HCT116 (cell line): Measurements from ENCODE around the gene ZNF853. TPM values are rescaled to one million over a fixed set of nuclear protein-coding genes. Genes with fewer than 3 reads are reported as not detected.

Source experiments
- ATAC-seq: fragments of 200-7000 bp; cut with Tn5 transposase; 2 replicates; pipeline ENCODE4 v1.9.1; 2020; ENCODE audit warnings: mild to moderate bottlenecking, moderate library complexity
- BruUV-seq: library from RNA; stranded (reverse); fragments of 400-500 nt; replicated peaks from 2 replicates; lab custom pipeline; 2021; lab: Mats Ljungman, UMichigan
- CTCF ChIA-PET: fragments of 300-600 bp; sonication (Branson Sonifier 250); formaldehyde crosslinking; loops from one replicate; lab custom pipeline; 2021; ENCODE audit warnings: antibody characterized with exemption; lab: Charles Lee
- POLR2A ChIA-PET: fragments of 300-600, 350-600 bp; sonication (Branson Sonifier 250); formaldehyde crosslinking; loops from one replicate; lab custom pipeline; 2021; ENCODE audit warnings: antibody characterized with exemption; lab: Charles Lee
- RAD21 ChIA-PET, 2 experiments: fragments of 300-600 bp; sonication (Branson Sonifier 250); formaldehyde crosslinking; loops; one replicate each; lab custom pipeline; 2023; ENCODE audit warnings: low total read pairs in 2 of 2; ENCODE audit not compliant: uncharacterized antibody in 2 of 2, unreplicated experiment in 2 of 2, low non-redundant PET in 1 of 2; lab: Charles Lee
- DNase-seq: peaks from one replicate; pipeline ENCODE4 v3.0.0-alpha.2; 2010; ENCODE audit warnings: low read depth, low spot score
- H2AFZ ChIP-seq: fragments of 200-600 bp; shearing (Covaris generic), sonication (generic); 2 replicates; pipeline ENCODE4 v1.6.1; 2017; ENCODE audit warnings: low read depth, mixed run types, mixed read lengths, antibody characterized with exemption, low read length; ENCODE audit not compliant: poor library complexity, severe bottlenecking
- H3K27ac ChIP-seq: 2 replicates; pipeline ENCODE4 v1.5.1; 2012; ENCODE audit warnings: low read depth, low read length
- H3K27me3 ChIP-seq: fragments of 200-600 bp; sonication (generic); 2 replicates; pipeline ENCODE4 v1.6.1; 2016; ENCODE audit warnings: mixed run types, low read length, mixed read lengths; ENCODE audit not compliant: insufficient read depth
- H3K36me3 ChIP-seq, 2 experiments: fragments of 200-500 bp in 1 of 2; fragments of 200-600 bp in 1 of 2; sonication (Bioruptor generic) in 1 of 2; sonication (generic) in 1 of 2; 2 replicates each; pipeline versions ENCODE4 v1.5.1 to v1.6.1; 2014 to 2016; ENCODE audit warnings: low read length in 2 of 2, inconsistent platforms in 1 of 2, mixed read lengths in 1 of 2, mixed run types in 1 of 2; ENCODE audit not compliant: insufficient read depth in 2 of 2, control insufficient read depth in 1 of 2
- H3K4me1 ChIP-seq, 2 experiments: fragments of 200-600 bp in 1 of 2; sonication (generic) in 1 of 2; 2 replicates each; pipeline versions ENCODE4 v1.5.1 to v1.6.1; 2012 to 2017; ENCODE audit warnings: low read length in 2 of 2, inconsistent platforms in 1 of 2, mild to moderate bottlenecking in 1 of 2, mixed read lengths in 1 of 2, mixed run types in 1 of 2, moderate library complexity in 1 of 2; ENCODE audit not compliant: insufficient read depth in 2 of 2, control insufficient read depth in 1 of 2
- H3K4me2 ChIP-seq: fragments of 200-600 bp; sonication (generic); 2 replicates; pipeline ENCODE4 v1.6.1; 2017; ENCODE audit warnings: mixed run types, low read length, mixed read lengths
- H3K4me3 ChIP-seq, 2 experiments: fragments of 200-600 bp in 1 of 2; sonication (generic) in 1 of 2; replicated peaks in 1 of 2; 2 replicates each; pipeline ENCODE4 v1.5.1; 2011 to 2016; ENCODE audit warnings: low read length in 2 of 2, control low read depth in 1 of 2, low read depth in 1 of 2, mild to moderate bottlenecking in 1 of 2, mixed read lengths in 1 of 2, mixed run types in 1 of 2
- H3K79me2 ChIP-seq: fragments of 200-600 bp; sonication (generic); 2 replicates; pipeline ENCODE4 v1.6.1; 2017; ENCODE audit warnings: mild to moderate bottlenecking, mixed run types, low read length, moderate library complexity, mixed read lengths; ENCODE audit not compliant: insufficient read depth
- H3K9ac ChIP-seq: fragments of 200-600 bp; sonication (generic); 2 replicates; pipeline ENCODE4 v1.6.1; 2016; ENCODE audit warnings: low read length, mixed read lengths
- H3K9me2 ChIP-seq: fragments of 200-600 bp; sonication (generic), shearing (Covaris generic); 2 replicates; pipeline ENCODE4 v1.6.1; 2017; ENCODE audit warnings: mixed run types, mild to moderate bottlenecking, moderate library complexity; ENCODE audit not compliant: insufficient read depth
- H3K9me3 ChIP-seq, 2 experiments: fragments of 200-500 bp in 1 of 2; fragments of 200-600 bp in 1 of 2; sonication (Bioruptor generic) in 1 of 2; sonication (generic) in 1 of 2; 2 replicates each; pipeline ENCODE4 v1.6.1; 2014 to 2017; ENCODE audit warnings: low read length in 2 of 2, mixed read lengths in 2 of 2, inconsistent platforms in 1 of 2, low read depth in 1 of 2, mild to moderate bottlenecking in 1 of 2, mixed run types in 1 of 2, moderate library complexity in 1 of 2; ENCODE audit not compliant: control insufficient read depth in 1 of 2, insufficient read depth in 1 of 2
- H4K20me1 ChIP-seq: fragments of 200-600 bp; sonication (generic), shearing (Covaris generic); 2 replicates; pipeline ENCODE4 v1.6.1; 2017; ENCODE audit warnings: mixed run types, mild to moderate bottlenecking, moderate library complexity; ENCODE audit not compliant: insufficient read depth
- POLR2A ChIP-seq: IDR thresholded peaks from 2 replicates; pipeline ENCODE4 v1.7.0; 2011; ENCODE audit warnings: borderline replicate concordance; ENCODE audit not compliant: insufficient read depth, insufficient read length; ENCODE audit errors: extremely low read depth
- REST ChIP-seq: IDR thresholded peaks from 2 replicates; pipeline ENCODE4 v1.6.1; 2012; ENCODE audit warnings: low read depth
- ZBTB33 ChIP-seq: IDR thresholded peaks from 2 replicates; pipeline ENCODE4 v1.6.1; 2011; ENCODE audit warnings: mild to moderate bottlenecking, low read length, moderate library complexity; ENCODE audit not compliant: insufficient replicate concordance; ENCODE audit errors: extremely low read depth
- ZFX ChIP-seq: fragments of 450-650 bp; IDR thresholded peaks from 2 replicates; pipeline ENCODE4 v1.6.1; 2017
- intact Hi-C: fragments of 100-400 bp; cut with micrococcal nuclease; formaldehyde crosslinking; loops from 2 replicates; pipeline ENCODE4 v1.10.0; 2022
- total RNA-seq: library from RNA; stranded (reverse); gene quantifications from one replicate; pipeline ENCODE4 v1.2.1, GENCODE V29; 2021; ENCODE audit not compliant: unreplicated experiment

Gene ZNF853
- total RNA-seq, 1 experiment from 2014 or later, result 0.05 TPM

DNA sequence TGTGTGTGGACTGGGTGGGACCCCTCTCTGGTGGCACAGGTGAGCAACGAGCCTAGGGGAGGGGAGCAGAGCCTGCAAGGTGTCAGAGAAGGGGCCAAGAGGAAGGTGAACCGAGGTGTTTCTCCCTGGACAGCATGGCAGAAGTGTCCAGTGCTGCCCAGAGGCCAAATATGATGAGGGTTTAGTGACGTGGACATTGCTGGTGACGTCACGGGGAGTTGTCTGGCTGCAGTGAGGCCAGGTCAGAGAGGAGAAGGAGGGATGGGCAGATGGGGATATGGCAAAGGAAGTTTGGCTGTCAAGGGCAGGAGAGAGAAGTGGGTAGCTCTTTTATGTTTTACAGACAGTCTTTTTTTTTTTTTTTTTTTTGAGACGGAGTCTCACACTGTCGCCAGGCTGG lies 2.6 kb upstream of the ZNF853 start:
- BruUV-seq, result no TSS peak
- ChIA-PET POLR2A (no interaction called here), CTCF (interaction anchor here (0.9 kb wide), 1 partner anchor 23 kb away, joined by 4 read pairs; the partner anchor contains the start of gene INTS15)

DNA sequence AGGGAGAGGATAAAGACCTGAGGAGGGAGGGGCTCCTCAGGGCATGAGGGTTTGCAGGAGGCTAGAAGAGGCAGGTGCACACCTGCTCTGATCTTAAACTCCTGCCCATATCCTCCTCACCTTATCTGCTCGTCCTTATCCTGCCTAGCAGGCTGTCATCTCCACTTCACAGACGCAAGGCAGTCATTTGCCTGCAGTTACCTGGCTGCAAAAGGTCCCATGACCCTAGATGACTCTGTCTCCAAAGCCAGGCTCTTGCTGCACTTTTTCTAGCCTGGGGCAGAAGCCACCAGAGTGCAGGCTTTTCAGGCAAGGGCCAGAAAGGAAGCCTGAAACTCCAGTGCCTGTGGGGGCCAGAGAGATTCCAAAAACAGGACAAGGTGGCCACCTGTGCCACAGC lies 1.7 kb upstream of the ZNF853 start:
- intact Hi-C loops, result no loop called here
- Histone ChIP-seq H3K27me3 (no peaks in the 10 kb centered on the region), H3K9ac (no peak overlapping the region), H3K27ac (no peak overlapping the region), H3K4me1 (no peaks in the 10 kb centered on the region), H3K9me2 (no peaks in the 10 kb centered on the region), H2AFZ (no peak overlapping the region), H3K9me3 (no peaks in the 10 kb centered on the region), H3K4me3 (no peak overlapping the region), H4K20me1 (no peaks in the 10 kb centered on the region), H3K36me3 (no peaks in the 10 kb centered on the region), H3K79me2 (no peaks in the 10 kb centered on the region), H3K4me2 (no peak overlapping the region)
- ChIA-PET RAD21 (no interaction called here), POLR2A (no interaction called here), CTCF (no interaction called here)
- no peak for ATAC-seq
- DNase-seq, result no peak
- no TSS peak for BruUV-seq
- TF ChIP-seq REST (no peak), POLR2A (no peak), ZFX (no peak)

More for the DNA sequence above, 2.6 kb upstream of the ZNF853 start:
- DNase-seq (no peak), ATAC-seq (no peak)
- Histone ChIP-seq H3K9me2 (no peaks in the 10 kb centered on the region), H3K79me2 (no peaks in the 10 kb centered on the region), H3K4me2 (no peak overlapping the region), H3K36me3 (0 out of 4 replicates have a peak, but pooled peaks cover 0 to 5% of the 10 kb centered on the region in 2 experiments), H2AFZ (no peak overlapping the region), H3K9me3 (no peaks in the 10 kb centered on the region), H3K4me3 (no peak overlapping the region), H3K27ac (no peak overlapping the region), H4K20me1 (no peaks in the 10 kb centered on the region), H3K27me3 (no peaks in the 10 kb centered on the region), H3K9ac (no peak overlapping the region), H3K4me1 (no peaks in the 10 kb centered on the region)
- no peak for TF ChIP-seq ZBTB33
- intact Hi-C loops, result no loop called here
- RAD21 ChIA-PET, result no interaction called here
